Trophoblast cell (in vitro differentiated cells and primary cell): Measurements from ENCODE around the gene UBR1.

ENCODE experiments used
- DNase-seq, 2 donors: peaks; one replicate each; pipeline ENCODE4 v3.0.0-alpha.2; 2016
- H2AFZ ChIP-seq: 2 replicates; pipeline ENCODE4 v1.6.1; 2013; ENCODE audit warnings: low read length, moderate library complexity, mild to moderate bottlenecking; ENCODE audit not compliant: insufficient read depth, poor library complexity
- H2AK5ac ChIP-seq: 2 replicates; pipeline ENCODE4 v1.6.1; 2013; ENCODE audit warnings: mild to moderate bottlenecking, low read length
- H2BK120ac ChIP-seq: 2 replicates; pipeline ENCODE4 v1.6.1; 2013; ENCODE audit warnings: low read length, mild to moderate bottlenecking, moderate library complexity; ENCODE audit not compliant: insufficient read depth, poor library complexity
- H2BK12ac ChIP-seq: 2 replicates; pipeline ENCODE4 v1.6.1; 2013; ENCODE audit warnings: mild to moderate bottlenecking, low read length, moderate library complexity
- H2BK5ac ChIP-seq: 2 replicates; pipeline ENCODE4 v1.6.1; 2013; ENCODE audit warnings: low read length, low read depth, moderate library complexity, mild to moderate bottlenecking; ENCODE audit not compliant: poor library complexity
- H3K14ac ChIP-seq: 2 replicates; pipeline ENCODE4 v1.6.1; 2013; ENCODE audit warnings: mild to moderate bottlenecking, low read length
- H3K18ac ChIP-seq: 2 replicates; pipeline ENCODE4 v1.6.1; 2013; ENCODE audit warnings: mild to moderate bottlenecking, low read length
- H3K23ac ChIP-seq: 2 replicates; pipeline ENCODE4 v1.6.1; 2013; ENCODE audit warnings: low read length
- H3K27ac ChIP-seq: 2 replicates; pipeline ENCODE4 v1.5.1; 2013; ENCODE audit warnings: low read depth, mild to moderate bottlenecking, inconsistent platforms, low read length, moderate library complexity
- H3K27me3 ChIP-seq: 2 replicates; pipeline ENCODE4 v1.6.1; 2013; ENCODE audit warnings: inconsistent platforms, mild to moderate bottlenecking, low read length, moderate library complexity; ENCODE audit not compliant: insufficient read depth
- H3K36me3 ChIP-seq, 2 experiments: 1 replicate in 1 of 2; 2 replicates in 1 of 2; pipeline ENCODE4 v1.6.1; 2013; ENCODE audit warnings: low read length in 2 of 2, mild to moderate bottlenecking in 2 of 2, moderate library complexity in 1 of 2; ENCODE audit not compliant: insufficient read depth in 2 of 2, control insufficient read depth in 1 of 2
- H3K4ac ChIP-seq: 2 replicates; pipeline ENCODE4 v1.6.1; 2013; ENCODE audit warnings: low read depth, mild to moderate bottlenecking, low read length, moderate library complexity
- H3K4me1 ChIP-seq, 2 experiments: 1 replicate in 1 of 2; 2 replicates in 1 of 2; pipeline ENCODE4 v1.6.1; 2013; ENCODE audit warnings: low read length in 2 of 2, mild to moderate bottlenecking in 2 of 2, moderate library complexity in 1 of 2; ENCODE audit not compliant: insufficient read depth in 2 of 2, control insufficient read depth in 1 of 2
- H3K4me2 ChIP-seq: 2 replicates; pipeline ENCODE4 v1.6.1; 2013; ENCODE audit warnings: inconsistent platforms, mild to moderate bottlenecking, low read length, moderate library complexity
- H3K4me3 ChIP-seq: 2 replicates; pipeline ENCODE4 v1.5.1; 2013; ENCODE audit warnings: mild to moderate bottlenecking, low read depth, low read length, inconsistent platforms
- H3K79me1 ChIP-seq: one replicate; pipeline ENCODE4 v1.6.1; 2013; ENCODE audit warnings: low read length
- H3K79me2 ChIP-seq: 2 replicates; pipeline ENCODE4 v1.6.1; 2013; ENCODE audit warnings: low read length, mild to moderate bottlenecking; ENCODE audit not compliant: control insufficient read depth, insufficient read depth, poor library complexity
- H3K9ac ChIP-seq: 2 replicates; pipeline ENCODE4 v1.6.1; 2013; ENCODE audit warnings: mild to moderate bottlenecking, low read length
- H3K9me3 ChIP-seq: 2 replicates; pipeline ENCODE4 v1.6.1; 2013; ENCODE audit warnings: low read depth, mild to moderate bottlenecking, control low read depth, inconsistent platforms, low read length; ENCODE audit not compliant: insufficient read depth
- H4K12ac ChIP-seq: 2 replicates; pipeline ENCODE4 v1.6.1; 2013; ENCODE audit warnings: low read depth, mild to moderate bottlenecking, low read length, moderate library complexity
- H4K8ac ChIP-seq: 2 replicates; pipeline ENCODE4 v1.6.1; 2013; ENCODE audit warnings: low read depth, mild to moderate bottlenecking, low read length, moderate library complexity
- H4K91ac ChIP-seq: one replicate; pipeline ENCODE4 v1.6.1; 2013; ENCODE audit warnings: low read depth, mild to moderate bottlenecking, low read length, moderate library complexity
- WGBS: extraction: QIAGEN DNeasy Blood & Tissue Kit; methylation state at CpG from one replicate; pipeline ENCODE4 v1.1.7; 2013; ENCODE audit warnings: missing lambda C conversion rate; ENCODE audit not compliant: insufficient read length, insufficient coverage; ENCODE audit errors: extremely low coverage; 5-methylcytosine and 5-hydroxymethylcytosine counted together

UBR1 gene

DNA sequence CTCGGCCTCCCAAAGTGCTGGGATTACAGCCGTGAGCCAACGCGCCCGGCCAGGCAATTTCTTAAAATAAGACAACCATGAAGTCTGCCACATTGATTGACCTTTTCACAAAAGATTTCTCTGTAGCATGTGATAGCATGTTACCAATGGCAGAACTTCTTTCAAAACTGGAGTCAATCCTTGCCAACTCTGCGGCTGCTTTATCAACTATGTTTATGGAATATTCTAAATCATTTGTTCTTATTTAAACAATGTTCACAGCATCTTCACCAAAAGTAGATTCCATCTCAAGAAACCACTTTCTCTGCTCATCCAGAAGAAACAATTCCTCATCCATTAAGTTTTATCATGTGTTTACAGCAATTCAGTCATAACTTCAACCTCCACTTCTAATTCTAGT lies 9.4 kb downstream of the UBR1 start:
- Histone ChIP-seq H2AK5ac (no peak overlapping the region), H3K18ac (no peak overlapping the region), H4K12ac (no peak overlapping the region), H2BK12ac (no peak overlapping the region), H4K91ac (no peak overlapping the region), H2AFZ (no peak overlapping the region), H4K8ac (no peak overlapping the region), H2BK120ac (no peak overlapping the region), H2BK5ac (no peak overlapping the region), H3K23ac (no peak overlapping the region), H3K79me1 (no peaks in the 10 kb centered on the region), H3K14ac (no peak overlapping the region), H3K27me3 (no peaks in the 10 kb centered on the region), H3K9ac (no peak overlapping the region), H3K4me1 (peaks cover 3% of the 10 kb centered on the region in 2 experiments), H3K4ac (no peak overlapping the region), H3K36me3 (peaks cover 4 to 9% of the 10 kb centered on the region in 2 experiments), H3K4me3 (no peak overlapping the region), H3K9me3 (no peaks in the 10 kb centered on the region), H3K4me2 (no peak overlapping the region), H3K27ac (no peak overlapping the region), H3K79me2 (peaks cover 2% of the 10 kb centered on the region)
- WGBS, result no CpG with 5 or more reads among the region's 6 CpGs
- no peak for DNase-seq

DNA sequence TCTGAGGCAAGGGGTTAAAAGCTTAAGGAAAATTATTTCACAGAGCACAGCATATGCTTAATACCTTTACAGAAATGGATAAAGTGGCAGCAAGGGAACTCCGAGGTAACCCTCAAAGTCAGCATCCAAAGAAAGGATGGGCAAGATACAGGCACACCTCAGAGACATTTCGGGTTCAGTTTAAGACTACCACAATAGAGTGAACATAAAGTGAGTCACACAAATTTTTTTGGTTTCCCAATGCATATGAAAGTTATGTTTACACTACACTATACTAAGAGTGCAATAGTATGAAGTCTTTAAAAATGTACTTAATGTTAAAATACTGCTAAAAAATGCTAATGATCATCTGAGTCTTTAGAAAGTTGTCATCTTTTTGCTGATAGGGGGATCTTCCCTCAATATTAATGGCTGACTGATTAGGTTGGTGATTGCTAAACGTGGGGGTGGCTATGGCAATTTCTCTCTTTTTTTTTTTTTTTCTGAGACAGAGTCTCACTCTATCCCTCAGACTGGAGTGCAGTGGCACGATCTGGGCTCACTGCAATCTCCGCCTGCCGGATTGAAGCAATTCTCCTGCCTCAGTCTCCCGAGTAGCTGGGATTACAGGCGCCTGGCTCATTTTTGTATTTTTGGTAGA lies 10.0 kb downstream of the UBR1 start:
- Histone ChIP-seq H3K79me2 (peaks cover 2% of the 10 kb centered on the region), H3K4me1 (peaks cover 3% of the 10 kb centered on the region in 2 experiments), H4K91ac (no peak overlapping the region), H4K8ac (no peak overlapping the region), H3K79me1 (no peaks in the 10 kb centered on the region), H3K9me3 (no peaks in the 10 kb centered on the region), H3K18ac (no peak overlapping the region), H2BK5ac (no peak overlapping the region), H2AFZ (no peak overlapping the region), H2AK5ac (no peak overlapping the region), H3K4me2 (no peak overlapping the region), H3K4me3 (no peak overlapping the region), H3K36me3 (peaks cover 3 to 6% of the 10 kb centered on the region in 2 experiments), H2BK120ac (no peak overlapping the region), H2BK12ac (no peak overlapping the region), H3K23ac (no peak overlapping the region), H3K14ac (no peak overlapping the region), H4K12ac (no peak overlapping the region), H3K9ac (no peak overlapping the region), H3K27ac (no peak overlapping the region), H3K27me3 (no peaks in the 10 kb centered on the region), H3K4ac (no peak overlapping the region)
- WGBS, result no CpG with 5 or more reads among the region's 8 CpGs
- DNase-seq, result no peak

DNA sequence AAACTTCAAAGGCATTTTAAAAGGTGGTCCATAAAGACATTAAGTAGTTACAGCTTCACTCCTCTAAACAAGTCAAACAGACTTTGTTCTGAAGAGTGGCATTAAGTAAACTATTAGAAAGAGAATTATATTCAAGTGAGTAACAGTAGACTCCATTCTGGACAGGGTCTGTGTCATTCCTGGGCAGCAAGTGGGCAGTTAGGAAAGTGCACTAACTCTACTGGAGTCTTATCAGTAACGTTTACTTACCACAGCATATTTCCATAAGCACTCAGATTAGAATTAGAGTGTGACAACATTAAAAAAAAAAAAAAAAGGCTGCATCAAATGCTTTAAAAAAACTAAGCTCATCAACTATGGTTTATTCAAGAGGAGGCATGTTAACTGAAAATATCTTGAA lies 10.6 kb downstream of the UBR1 start:
- Histone ChIP-seq H4K91ac (no peak overlapping the region), H3K79me1 (no peaks in the 10 kb centered on the region), H3K4me2 (no peak overlapping the region), H2BK120ac (no peak overlapping the region), H3K9ac (no peak overlapping the region), H2AFZ (no peak overlapping the region), H4K12ac (no peak overlapping the region), H4K8ac (no peak overlapping the region), H3K9me3 (no peaks in the 10 kb centered on the region), H3K4me1 (peaks cover 3% of the 10 kb centered on the region in 2 experiments), H3K18ac (no peak overlapping the region), H3K36me3 (peaks cover 3 to 6% of the 10 kb centered on the region in 2 experiments), H3K4ac (no peak overlapping the region), H3K4me3 (no peak overlapping the region), H2BK5ac (no peak overlapping the region), H3K27ac (no peak overlapping the region), H3K27me3 (no peaks in the 10 kb centered on the region), H3K79me2 (peaks cover 2% of the 10 kb centered on the region), H3K14ac (no peak overlapping the region), H2BK12ac (no peak overlapping the region), H2AK5ac (no peak overlapping the region), H3K23ac (no peak overlapping the region)
- DNase-seq, result peak in 1 of 2 donors; percentile 13
- WGBS, result no CpG with 5 or more reads among the region's 1 CpG

DNA sequence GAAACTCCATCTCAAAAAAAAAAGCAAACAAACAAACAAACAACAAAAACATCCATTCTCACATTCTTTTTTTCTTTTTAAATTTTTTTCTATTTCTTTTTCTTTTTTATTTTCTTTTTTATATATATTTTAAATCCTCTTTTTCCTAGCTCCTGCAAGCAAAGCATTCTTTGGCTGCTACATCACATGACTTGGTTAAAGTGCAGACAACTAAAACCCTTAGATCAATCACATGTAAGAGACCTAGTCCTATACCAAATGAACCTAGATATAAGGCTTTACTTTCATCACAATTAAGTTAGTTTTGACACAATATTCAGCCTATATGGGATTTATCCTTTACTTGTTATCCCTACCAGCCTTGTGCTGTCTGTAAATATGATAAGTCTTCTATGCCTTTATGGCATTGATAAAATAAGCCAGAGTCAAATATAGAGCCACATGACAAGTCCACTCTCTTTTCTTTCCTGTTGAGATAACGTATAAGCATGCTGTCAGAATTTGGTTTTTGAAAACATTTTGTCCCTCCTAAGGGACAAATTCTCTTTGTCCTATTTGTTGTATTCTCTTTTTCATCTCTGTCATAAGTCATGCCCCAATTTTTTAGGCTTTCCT lies 11.3 kb downstream of the UBR1 start:
- Histone ChIP-seq H3K4me2 (no peak overlapping the region), H4K12ac (no peak overlapping the region), H3K27me3 (no peaks in the 10 kb centered on the region), H3K79me2 (peaks cover 2% of the 10 kb centered on the region), H3K18ac (no peak overlapping the region), H3K27ac (no peak overlapping the region), H3K4ac (no peak overlapping the region), H2BK120ac (no peak overlapping the region), H3K36me3 (peaks cover 0 to 6% of the 10 kb centered on the region in 2 experiments), H4K91ac (no peak overlapping the region), H2AK5ac (no peak overlapping the region), H3K14ac (no peak overlapping the region), H2AFZ (no peak overlapping the region), H4K8ac (no peak overlapping the region), H3K23ac (no peak overlapping the region), H2BK12ac (no peak overlapping the region), H3K79me1 (no peaks in the 10 kb centered on the region), H2BK5ac (no peak overlapping the region), H3K4me1 (peaks cover 3% of the 10 kb centered on the region in 2 experiments), H3K9me3 (no peaks in the 10 kb centered on the region), H3K4me3 (no peak overlapping the region), H3K9ac (no peak overlapping the region)
- DNase-seq, result no peak
- WGBS, result no CpG with 5 or more reads among the region's 1 CpG
